Endothelial cell of umbilical vein (primary cell): ENCODE data around the gene TBC1D14. TPM values are rescaled to one million over a fixed set of nuclear protein-coding genes. Genes with fewer than 3 reads are reported as not detected.

Experiments used
- BruUV-seq: library from RNA; stranded (reverse); fragments of 400-500 nt; replicated peaks from 2 replicates; lab custom pipeline; 2021; lab: Mats Ljungman, UMichigan
- CTCF ChIA-PET: fragments of 300-600, 350-600 bp; sonication (Branson Sonifier 250); formaldehyde crosslinking; loops from one replicate; lab custom pipeline; 2021; ENCODE audit warnings: antibody characterized with exemption, inconsistent platforms; lab: Charles Lee
- POLR2A ChIA-PET: fragments of 300-600, 350-600 bp; sonication (Branson Sonifier 250); formaldehyde crosslinking; loops from one replicate; lab custom pipeline; 2021; ENCODE audit warnings: antibody characterized with exemption, inconsistent platforms; lab: Charles Lee
- DNase-seq: peaks from one replicate; pipeline ENCODE4 v3.0.0-alpha.2; 2011; ENCODE audit warnings: low read depth, low spot score
- FAIRE-seq: peaks from 2 replicates; lab custom pipeline; 2011; peaks lifted over from hg19 to GRCh38; lab: Jason Lieb, UNC
- H2AFZ ChIP-seq: 2 replicates; pipeline ENCODE4 v1.6.0; 2012; ENCODE audit warnings: low read depth, low read length, control low read depth, inconsistent platforms
- H3K27ac ChIP-seq: 2 replicates; pipeline ENCODE4 v1.5.1; 2011; ENCODE audit warnings: low read depth, mild to moderate bottlenecking, control low read depth, low read length, moderate library complexity; ENCODE audit not compliant: insufficient read depth
- H3K27me3 ChIP-seq, 2 experiments: 2 replicates each; pipeline versions ENCODE4 v1.6.0 to v1.6.1; 2011; ENCODE audit warnings: low read length in 2 of 2, mixed read lengths in 1 of 2; ENCODE audit not compliant: control insufficient read depth in 2 of 2, insufficient read depth in 2 of 2
- H3K36me3 ChIP-seq, 2 experiments: 2 replicates in 1 of 2; 3 replicates in 1 of 2; pipeline ENCODE4 v1.5.1; 2011; ENCODE audit warnings: low read length in 2 of 2, mild to moderate bottlenecking in 1 of 2, moderate library complexity in 1 of 2; ENCODE audit not compliant: control insufficient read depth in 2 of 2, insufficient read depth in 2 of 2; ENCODE audit errors: extremely low read depth in 1 of 2
- H3K4me1 ChIP-seq: 3 replicates; pipeline ENCODE4 v1.5.1; 2011; ENCODE audit warnings: mild to moderate bottlenecking, low read length; ENCODE audit not compliant: control insufficient read depth, insufficient read depth; ENCODE audit errors: extremely low read depth
- H3K4me2 ChIP-seq: 2 replicates; pipeline ENCODE4 v1.6.1; 2011; ENCODE audit warnings: low read length, control low read depth, mixed read lengths; ENCODE audit not compliant: insufficient read depth
- H3K4me3 ChIP-seq, 3 experiments: fragments of 200-600 bp in 1 of 3; sonication (generic), shearing (Covaris generic) in 1 of 3; replicated peaks in 1 of 3; 2 replicates each; pipeline ENCODE4 v1.5.1; 2011 to 2016; ENCODE audit warnings: control low read depth in 3 of 3, low read length in 3 of 3, mild to moderate bottlenecking in 2 of 3, inconsistent platforms in 1 of 3, low read depth in 1 of 3, moderate library complexity in 1 of 3; ENCODE audit not compliant: insufficient read depth in 1 of 3
- H3K79me2 ChIP-seq: 2 replicates; pipeline ENCODE4 v1.6.0; 2012; ENCODE audit warnings: low read length, inconsistent platforms; ENCODE audit not compliant: control insufficient read depth, insufficient read depth
- H3K9ac ChIP-seq: replicated peaks from 2 replicates; pipeline ENCODE3; 2011; ENCODE audit warnings: low read length, control low read depth; ENCODE audit not compliant: insufficient read depth; ENCODE audit errors: extremely low read depth
- H3K9me1 ChIP-seq: replicated peaks from 3 replicates; pipeline ENCODE4 v1.6.0; 2011; ENCODE audit warnings: mild to moderate bottlenecking, low read length; ENCODE audit not compliant: control insufficient read depth, insufficient read depth; ENCODE audit errors: extremely low read depth
- H3K9me3 ChIP-seq: replicated peaks from 2 replicates; pipeline ENCODE4 v1.5.1; 2012; ENCODE audit warnings: low read length, inconsistent platforms; ENCODE audit not compliant: control insufficient read depth, insufficient read depth
- H4K20me1 ChIP-seq: replicated peaks from 2 replicates; pipeline ENCODE3; 2011; ENCODE audit warnings: mild to moderate bottlenecking, low read length; ENCODE audit not compliant: control insufficient read depth, insufficient read depth; ENCODE audit errors: extremely low read depth
- CTCF ChIP-seq, 2 donors: IDR thresholded peaks; 1 replicate in 1 of 2; 2 replicates in 1 of 2; pipeline ENCODE4 v1.5.1; 2011; ENCODE audit warnings: low read length in 2 of 2, mild to moderate bottlenecking in 2 of 2, moderate library complexity in 2 of 2, control low read depth in 1 of 2, inconsistent platforms in 1 of 2, low read depth in 1 of 2; ENCODE audit not compliant: insufficient read depth in 1 of 2; ENCODE audit errors: extremely low read depth in 1 of 2
- GATA2 ChIP-seq: IDR thresholded peaks from 2 replicates; pipeline ENCODE4 v1.7.0; 2011; ENCODE audit warnings: low read depth, mild to moderate bottlenecking, moderate library complexity, mixed read lengths, low read length; ENCODE audit not compliant: insufficient read length, insufficient read depth
- JUN ChIP-seq: IDR thresholded peaks from 2 replicates; pipeline ENCODE4 v1.6.1; 2011; ENCODE audit warnings: borderline replicate concordance, low read depth; ENCODE audit not compliant: insufficient read length, insufficient read depth
- MAX ChIP-seq: IDR thresholded peaks from 2 replicates; pipeline ENCODE4 v1.6.1; 2011; ENCODE audit not compliant: insufficient read depth, insufficient read length
- MYC ChIP-seq: IDR thresholded peaks from one replicate; pipeline ENCODE4 v1.6.1; 2011; ENCODE audit warnings: mild to moderate bottlenecking, low read depth, low read length
- POLR2A ChIP-seq: IDR thresholded peaks from 2 replicates; pipeline ENCODE4 v1.6.1; 2012; ENCODE audit warnings: low read depth, mild to moderate bottlenecking, control low read depth, low read length
- dilution Hi-C: fragments of 300-500 bp; cut with MboI; formaldehyde crosslinking; loops from one replicate; pipeline ENCODE4 v1.15.0; 2019; ENCODE audit warnings: low sequenced_read_pairs; ENCODE audit not compliant: extremely low pct_ligation_motif_present
- intact Hi-C: fragments of 100-400 bp; cut with micrococcal nuclease; formaldehyde crosslinking; loops from one replicate; pipeline ENCODE4 v1.10.0; 2022
- polyA plus RNA-seq, 4 experiments: library from polyadenylated mRNA; depleted of rRNA in 3 of 4; stranded (reverse) in 3 of 4; unstranded in 1 of 4; fragments of >200 nt; gene quantifications; 2 replicates each; pipeline versions ENCODE4 v1.2.1 to v1.2.3, GENCODE V29; 2011 to 2012; ENCODE audit warnings: missing spikeins in 1 of 4
- total RNA-seq: library from RNA; stranded (reverse); gene quantifications from 2 replicates; pipeline ENCODE4 v1.2.3, GENCODE V29; 2021

Gene TBC1D14
- total and polyA plus RNA-seq, 2 donors (not counting 3 experiments of a cell fraction or from before 2014, with no cell fraction given) = 23.7 to 24.8 TPM

GRCh38 chr4:6920171-6920570 is 10.5 kb downstream of the TBC1D14 start:
- Histone ChIP-seq H3K27me3 (no peaks in the 10 kb centered on the region), H4K20me1 (no peaks in the 10 kb centered on the region), H3K79me2 (no peaks in the 10 kb centered on the region), H2AFZ (no peak overlapping the region), H3K9me1 (no peaks in the 10 kb centered on the region), H3K4me1 (peaks cover 18% of the 10 kb centered on the region), H3K9ac (no peak overlapping the region), H3K27ac (no peak overlapping the region), H3K4me3 (no peak overlapping the region), H3K4me2 (no peak overlapping the region), H3K9me3 (no peaks in the 10 kb centered on the region), H3K36me3 (peaks cover 3 to 11% of the 10 kb centered on the region in 2 experiments)
- no TSS peak for BruUV-seq
- ChIA-PET POLR2A (no interaction called here), CTCF (interaction anchor here (2.5 kb wide), 1 partner anchor 9 kb away, joined by 7 read pairs; no protein-coding TSS in a partner anchor)
- FAIRE-seq (no peak), DNase-seq (no peak)
- dilution Hi-C loops = no loop called here
- intact Hi-C loops = no loop called here
- no peak for TF ChIP-seq MYC
- TF ChIP-seq GATA2 = no peak
- TF ChIP-seq POLR2A = no peak
- TF ChIP-seq MAX = no peak
- TF ChIP-seq JUN = no peak
- no peak for TF ChIP-seq CTCF (IDR thresholded peaks at IDR 0.05; ENCODE audit: extremely low read depth in 1 of 2, insufficient read depth in 1 of 2, low read depth in 1 of 2, low read length in 2 of 2)
